Measurements from ENCODE around the gene PLXDC2. TPM values are rescaled to one million over a fixed set of nuclear protein-coding genes. Genes with fewer than 3 reads are reported as not detected.

Gene PLXDC2
- total RNA-seq, 6 donors from 2014 or later, result 39.0 to 129 (median 68.0) TPM

GRCh38 chr10:19931894-19932590 is 115.8 kb downstream of the PLXDC2 start:
- no peak for TF ChIP-seq EP300 (IDR thresholded peaks at IDR 0.05)
- TF ChIP-seq POLR2A (IDR thresholded peaks at IDR 0.05), result no peak
- TF ChIP-seq CTCF (IDR thresholded peaks at IDR 0.05), result no peak
- TF ChIP-seq POLR2AphosphoS5 (IDR thresholded peaks at IDR 0.05), result no peak
- peaks cover 15 to 29% (median 23%) of the 10 kb centered on the region in 4 donors for H3K4me1 ChIP-seq
- H3K27me3 ChIP-seq, result no peaks in the 10 kb centered on the region
- ATAC-seq (ENCODE audit: low FRiP score in 2 of 2) (peak in 1 of 2 donors; percentile 40), DNase-seq (no peak)
- no peak overlapping the region for H3K4me3 ChIP-seq
- no peaks in the 10 kb centered on the region for H3K9me3 ChIP-seq
- H3K27ac ChIP-seq, result peak overlapping the region; percentile 0 to 67 (median 40)
- H3K36me3 ChIP-seq, result no peaks in the 10 kb centered on the region
- WGBS, 2 donors, result 38 to 44% methylated on average over 4 of the region's 4 CpGs

GRCh38 chr10:19932806-19933371 is 116.7 kb downstream of the PLXDC2 start:
- peak overlapping the region in 3 of 4 donors; percentile 0 to 67 (median 55) for H3K27ac ChIP-seq
- no peak for TF ChIP-seq POLR2A (IDR thresholded peaks at IDR 0.05)
- no peak for TF ChIP-seq CTCF (IDR thresholded peaks at IDR 0.05)
- no peak for TF ChIP-seq POLR2AphosphoS5 (IDR thresholded peaks at IDR 0.05)
- TF ChIP-seq EP300 (IDR thresholded peaks at IDR 0.05), result no peak

GRCh38 chr10:19933772-19934171 is 117.5 kb downstream of the PLXDC2 start:
- Histone ChIP-seq H3K36me3 (no peaks in the 10 kb centered on the region), H3K4me3 (no peak overlapping the region), H3K9me3 (no peaks in the 10 kb centered on the region), H3K4me1 (peaks cover 15 to 29% (median 23%) of the 10 kb centered on the region in 4 donors), H3K27me3 (no peaks in the 10 kb centered on the region), H3K27ac (peak overlapping the region in 1 of 4 donors; percentile 67)
- DNase-seq (no peak), ATAC-seq (ENCODE audit: low FRiP score in 2 of 2) (no peak)
- WGBS, 2 donors, result 94 to 97% methylated on average over 3 of the region's 3 CpGs
- no peak for TF ChIP-seq CTCF (IDR thresholded peaks at IDR 0.05)
- no peak for TF ChIP-seq POLR2A (IDR thresholded peaks at IDR 0.05)
- no peak for TF ChIP-seq EP300 (IDR thresholded peaks at IDR 0.05)
- no peak for TF ChIP-seq POLR2AphosphoS5 (IDR thresholded peaks at IDR 0.05)

More at GRCh38 chr10:19932806-19933371, 116.7 kb downstream of the PLXDC2 start:
- H3K36me3 ChIP-seq, result no peaks in the 10 kb centered on the region
- no peak overlapping the region for H3K4me3 ChIP-seq
- ATAC-seq (ENCODE audit: low FRiP score in 2 of 2) (no peak), DNase-seq (no peak)
- 74 to 77% methylated on average over 5 of the region's 5 CpGs for WGBS, 2 donors
- H3K27me3 ChIP-seq, result no peaks in the 10 kb centered on the region
- H3K9me3 ChIP-seq, result no peaks in the 10 kb centered on the region
- peaks cover 15 to 29% (median 23%) of the 10 kb centered on the region in 4 donors for H3K4me1 ChIP-seq

- DNase-seq, result no peak
- 60 to 71% methylated on average over 3 of the region's 3 CpGs for WGBS, 2 donors
- Histone ChIP-seq H3K27me3 (no peaks in the 10 kb centered on the region), H3K27ac (no peak overlapping the region), H3K9me3 (no peaks in the 10 kb centered on the region), H3K4me1 (peaks cover 11 to 25% (median 20%) of the 10 kb centered on the region in 4 donors), H3K36me3 (no peaks in the 10 kb centered on the region), H3K4me3 (no peak overlapping the region)
- TF ChIP-seq POLR2A (IDR thresholded peaks at IDR 0.05), result no peak
- TF ChIP-seq CTCF (IDR thresholded peaks at IDR 0.05), result no peak
- no peak for TF ChIP-seq EP300 (IDR thresholded peaks at IDR 0.05)
- no peak for TF ChIP-seq POLR2AphosphoS5 (IDR thresholded peaks at IDR 0.05)
- no peak for ATAC-seq (ENCODE audit: low FRiP score in 2 of 2)
These were observed 118.9 kb downstream of the PLXDC2 start for GRCh38 chr10:19935176-19935575.
